OCI-LY7 (cell line): ENCODE measurements around the gene LOC128125822.

Source experiments
- BruUV-seq: library from RNA; stranded (reverse); fragments of 400-500 nt; replicated peaks from 2 replicates; lab custom pipeline; 2021; lab: Mats Ljungman, UMichigan
- CTCF ChIA-PET: fragments of 300-600 bp; sonication (Branson Sonifier 250); formaldehyde crosslinking; loops from one replicate; lab custom pipeline; 2022; ENCODE audit warnings: antibody characterized with exemption; ENCODE audit not compliant: unreplicated experiment; lab: Charles Lee
- POLR2A ChIA-PET: fragments of 300-600 bp; sonication (Branson Sonifier 250); formaldehyde crosslinking; loops from one replicate; lab custom pipeline; 2022; ENCODE audit warnings: antibody characterized with exemption; lab: Charles Lee
- DNase-seq: peaks from one replicate; pipeline ENCODE4 v3.0.0-alpha.2; 2015; ENCODE audit warnings: low spot score
- H2AFZ ChIP-seq: fragments of 200-600 bp; sonication (generic), shearing (Covaris generic); 2 replicates; pipeline ENCODE4 v1.6.1; 2014; ENCODE audit warnings: mild to moderate bottlenecking, antibody characterized with exemption, low read length, moderate library complexity
- H3K27ac ChIP-seq: fragments of 200-600 bp; sonication (generic); 2 replicates; pipeline ENCODE4 v1.5.1; 2014; ENCODE audit warnings: mixed run types, low read depth, mild to moderate bottlenecking, moderate library complexity, low read length, inconsistent platforms; ENCODE audit not compliant: poor library complexity, severe bottlenecking
- H3K36me3 ChIP-seq: fragments of 200-600 bp; sonication (generic); 2 replicates; pipeline ENCODE4 v1.6.1; 2014; ENCODE audit warnings: mild to moderate bottlenecking, antibody characterized with exemption, low read length, moderate library complexity, mixed read lengths; ENCODE audit not compliant: insufficient read depth
- H3K4me1 ChIP-seq: fragments of 200-600 bp; sonication (generic); 2 replicates; pipeline ENCODE4 v1.5.1; 2014; ENCODE audit warnings: mild to moderate bottlenecking, low read length; ENCODE audit not compliant: insufficient read depth, poor library complexity, severe bottlenecking
- H3K4me2 ChIP-seq: fragments of 200-600 bp; sonication (generic); 2 replicates; pipeline ENCODE4 v1.6.1; 2014; ENCODE audit warnings: mild to moderate bottlenecking, low read length
- H3K4me3 ChIP-seq: fragments of 200-600 bp; sonication (generic); 2 replicates; pipeline ENCODE4 v1.5.1; 2014; ENCODE audit warnings: mild to moderate bottlenecking, low read depth, low read length; ENCODE audit not compliant: poor library complexity, severe bottlenecking
- H3K79me2 ChIP-seq: fragments of 200-600 bp; sonication (generic); 2 replicates; pipeline ENCODE4 v1.6.1; 2016; ENCODE audit warnings: low read depth, mild to moderate bottlenecking, low read length, moderate library complexity, mixed read lengths; ENCODE audit not compliant: insufficient read depth
- H3K9me2 ChIP-seq: fragments of 200-600 bp; sonication (generic); 2 replicates; pipeline ENCODE4 v1.6.1; 2016; ENCODE audit warnings: mild to moderate bottlenecking, low read length, mixed read lengths; ENCODE audit not compliant: insufficient read depth
- H3K9me3 ChIP-seq: fragments of 200-600 bp; sonication (generic); 2 replicates; pipeline ENCODE4 v1.6.1; 2014; ENCODE audit warnings: mild to moderate bottlenecking, mixed run types, low read length, mixed read lengths
- H4K20me1 ChIP-seq: fragments of 200-600 bp; sonication (generic); 2 replicates; pipeline ENCODE4 v1.6.1; 2014; ENCODE audit warnings: mild to moderate bottlenecking, antibody characterized with exemption, low read length, moderate library complexity, mixed read lengths; ENCODE audit not compliant: insufficient read depth
- CTCF ChIP-seq: fragments of 200-600 bp; sonication (generic); conservative IDR thresholded peaks from 2 replicates; pipeline ENCODE4 v1.5.1; 2014; ENCODE audit warnings: mild to moderate bottlenecking, antibody characterized with exemption, low read length, moderate library complexity, mixed read lengths
- EZH2phosphoT487 ChIP-seq: fragments of 200-600 bp; sonication (generic); IDR thresholded peaks from 2 replicates; pipeline ENCODE4 v1.6.1; 2018; ENCODE audit warnings: low read depth, borderline replicate concordance, mild to moderate bottlenecking, mixed run types, antibody characterized with exemption, low read length, moderate library complexity, mixed read lengths
- intact Hi-C: fragments of 100-400 bp; cut with micrococcal nuclease; formaldehyde crosslinking; loops from one replicate; pipeline ENCODE4 v1.10.0; 2022; ENCODE audit not compliant: unreplicated experiment

The LOC128125822 gene

GRCh38 chr6:63600136-63600535 lies 27.9 kb downstream of the LOC128125822 start:
- no peak for TF ChIP-seq EZH2phosphoT487
- TF ChIP-seq CTCF, result no peak
- H3K4me2 ChIP-seq, result no peak overlapping the region
- intact Hi-C loops, result no loop called here
- BruUV-seq, result no TSS peak
- no peaks in the 10 kb centered on the region for H3K9me3 ChIP-seq
- no peaks in the 10 kb centered on the region for H3K36me3 ChIP-seq
- H3K27ac ChIP-seq, result no peak overlapping the region
- H3K4me3 ChIP-seq, result no peak overlapping the region
- H4K20me1 ChIP-seq, result no peaks in the 10 kb centered on the region
- no peak for DNase-seq
- no peaks in the 10 kb centered on the region for H3K79me2 ChIP-seq
- POLR2A ChIA-PET, result interaction anchor here (0.9 to 1.6 kb wide), 2 partner anchors 8 to 99 kb away, joined by 4 to 5 read pairs; no protein-coding TSS in a partner anchor
- CTCF ChIA-PET, result no interaction called here
- peaks cover 16% of the 10 kb centered on the region for H3K4me1 ChIP-seq
- no peaks in the 10 kb centered on the region for H3K9me2 ChIP-seq
- H2AFZ ChIP-seq, result no peak overlapping the region

- POLR2A ChIA-PET, result interaction anchor here (2.4 kb wide), 1 partner anchor 11 kb away, joined by 14 read pairs; no protein-coding TSS in a partner anchor
- no peak overlapping the region for H3K4me3 ChIP-seq
- intact Hi-C loops, result no loop called here
- H3K9me2 ChIP-seq, result no peaks in the 10 kb centered on the region; the same call in 1 of the 2 replicates
- H3K27ac ChIP-seq, result no peak overlapping the region
- no peak for TF ChIP-seq EZH2phosphoT487
- no peak for TF ChIP-seq CTCF
- no TSS peak for BruUV-seq
- H3K36me3 ChIP-seq, result no peaks in the 10 kb centered on the region
- no peak overlapping the region for H2AFZ ChIP-seq
- H3K9me3 ChIP-seq, result no peaks in the 10 kb centered on the region
- H3K4me2 ChIP-seq, result no peak overlapping the region
- no peaks in the 10 kb centered on the region for H4K20me1 ChIP-seq
- DNase-seq, result no peak
- CTCF ChIA-PET, result interaction anchor here (1.2 kb wide), 1 partner anchor 115 kb away, joined by 3 read pairs; no protein-coding TSS in a partner anchor
- H3K79me2 ChIP-seq, result no peaks in the 10 kb centered on the region
- H3K4me1 ChIP-seq, result no peaks in the 10 kb centered on the region
Measured at GRCh38 chr6:63609231-63609630, 37.0 kb downstream of the LOC128125822 start.

GRCh38 chr6:63610944-63611343 lies 38.7 kb downstream of the LOC128125822 start:
- Histone ChIP-seq H3K9me3 (no peaks in the 10 kb centered on the region), H3K79me2 (no peaks in the 10 kb centered on the region), H3K4me1 (no peaks in the 10 kb centered on the region), H4K20me1 (no peaks in the 10 kb centered on the region), H2AFZ (no peak overlapping the region), H3K36me3 (no peaks in the 10 kb centered on the region), H3K4me3 (no peak overlapping the region), H3K27ac (no peak overlapping the region), H3K9me2 (no peaks in the 10 kb centered on the region), H3K4me2 (no peak overlapping the region)
- no peak for DNase-seq
- POLR2A ChIA-PET, result interaction anchor here (0.6 to 2.1 kb wide), 3 partner anchors 13 to 187 kb away, joined by 3 to 8 read pairs (median 4); no protein-coding TSS in a partner anchor
- intact Hi-C loops, result no loop called here
- CTCF ChIA-PET, result interaction anchor here (0.8 kb wide), 1 partner anchor 142 kb away, joined by 3 read pairs; no protein-coding TSS in a partner anchor
- TF ChIP-seq EZH2phosphoT487, result no peak
- no peak for TF ChIP-seq CTCF
- no TSS peak for BruUV-seq
